HG03565 (cell line): Measurements from ENCODE around the gene HHIP.
"Not testable (repeated sequence)": the region's sequence is repeated elsewhere in the genome, so short reads cannot be mapped to it uniquely, and the experiment has no call there.

Experiments used
- ATAC-seq: cut with Tn5 transposase; IDR thresholded peaks from one replicate; pipeline ENCODE4 v1.9.1; 2021; ENCODE audit warnings: mild to moderate bottlenecking, moderate library complexity; ENCODE audit not compliant: unreplicated experiment

Gene HHIP

DNA sequence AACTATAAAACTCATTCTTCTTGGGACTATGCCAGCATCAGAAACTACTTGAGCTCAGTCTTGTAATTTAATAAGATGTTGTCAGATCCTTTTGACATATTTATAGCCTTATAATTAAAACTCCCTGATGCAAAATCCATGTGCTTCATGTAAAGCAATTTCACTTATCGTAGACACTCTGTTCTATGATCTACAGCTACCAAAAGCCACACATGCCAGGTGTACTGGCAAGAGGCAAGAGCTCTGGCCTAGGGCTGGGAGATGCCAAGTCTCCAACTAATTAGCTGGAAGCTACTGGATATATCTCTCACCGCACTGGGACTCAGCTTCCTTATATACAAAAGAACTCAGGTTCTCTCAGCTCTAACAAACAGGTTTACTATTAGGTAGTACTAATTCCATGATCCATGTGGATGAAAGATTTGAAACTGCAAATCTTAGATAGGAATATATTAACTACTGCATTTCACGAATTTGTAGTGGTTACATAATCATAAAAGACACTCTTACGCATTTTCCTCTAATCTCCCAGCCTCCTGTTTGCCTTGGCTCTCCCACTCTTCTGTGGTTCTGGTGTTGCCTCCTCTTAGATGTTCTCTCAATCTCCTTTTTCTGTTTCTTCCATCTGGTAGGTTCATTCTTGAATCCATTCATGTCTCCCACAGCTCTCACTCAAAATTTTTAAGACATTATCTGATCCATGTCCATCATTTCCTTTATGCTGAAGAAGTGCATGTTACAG is 103.0 kb downstream of the HHIP start:
- ATAC-seq: no peak

DNA sequence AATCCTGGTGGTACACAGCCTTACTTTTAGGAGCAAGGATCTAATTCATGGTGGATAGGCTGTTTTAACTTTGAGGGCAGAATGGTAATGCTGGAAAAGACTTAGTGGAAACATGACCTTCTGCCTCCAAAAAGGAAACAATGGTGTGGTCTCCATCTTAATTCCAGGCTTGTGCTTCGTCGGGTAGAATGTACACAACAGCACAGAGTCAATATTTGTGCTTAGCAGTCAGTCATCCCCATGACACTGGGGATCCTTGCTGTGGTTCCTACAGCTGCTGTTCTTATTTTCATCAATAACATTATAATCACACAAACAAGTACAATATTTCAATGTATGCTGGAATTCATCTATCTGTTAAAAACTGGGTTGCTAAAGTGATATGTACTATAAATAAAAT is 104.4 kb downstream of the HHIP start:
- ATAC-seq: no peak

DNA sequence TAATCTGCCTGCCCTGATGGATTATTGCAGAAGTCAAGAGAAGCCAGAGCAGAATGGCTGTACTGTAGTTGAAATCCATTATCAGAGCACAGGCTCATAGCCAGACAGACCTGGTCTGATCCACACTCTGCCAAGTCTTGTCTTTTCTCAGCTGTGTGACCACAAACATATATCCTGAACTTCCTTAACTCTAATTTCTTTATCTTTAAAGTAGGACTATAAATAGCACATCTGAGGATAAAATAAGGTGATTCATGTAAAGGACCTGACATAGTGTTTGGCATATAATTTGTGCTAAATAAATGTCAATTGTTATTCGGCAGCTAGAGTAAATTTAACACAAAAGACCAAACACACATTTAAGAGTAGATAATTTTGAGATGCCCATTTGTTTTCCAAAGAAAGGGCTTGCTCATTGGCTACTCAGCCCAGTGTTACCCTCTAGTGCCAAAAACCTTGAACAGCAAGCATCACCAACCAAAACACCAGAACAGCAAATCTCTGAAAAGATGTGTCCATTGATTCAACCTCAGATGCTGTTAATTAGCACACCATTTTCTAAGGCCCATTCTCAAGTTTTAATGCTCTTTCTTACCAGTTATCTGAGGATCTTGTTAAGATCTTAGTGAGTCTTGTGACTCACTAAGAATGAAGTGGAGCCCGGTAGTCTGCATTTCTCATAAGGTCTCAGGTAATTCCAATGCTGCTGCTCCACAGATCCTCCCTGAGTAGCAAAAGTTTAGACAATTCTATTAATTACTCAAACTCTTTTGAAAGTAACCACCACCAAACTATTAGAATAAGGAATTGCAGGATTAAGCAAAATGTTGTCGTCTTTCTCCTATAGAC is 108.8 kb downstream of the HHIP start:
- ATAC-seq: no peak

DNA sequence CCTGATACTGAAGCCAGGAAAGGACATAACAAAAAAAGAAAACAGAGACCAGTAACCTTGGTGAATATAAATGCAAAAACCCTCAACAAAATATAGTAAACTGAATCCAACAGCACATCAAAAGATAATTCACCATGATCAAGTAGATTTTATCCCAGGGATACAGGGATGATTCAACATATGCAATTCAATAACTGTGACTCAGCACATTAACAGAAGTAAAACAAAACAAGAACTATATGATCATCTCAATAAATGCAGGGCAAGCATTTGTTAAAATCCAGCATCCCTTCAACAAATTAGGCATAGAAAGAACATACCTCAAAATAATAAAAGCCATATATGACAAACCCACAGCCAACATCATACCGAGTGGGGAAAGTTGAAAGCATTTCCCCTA is 112.0 kb downstream of the HHIP start:
- no peak for ATAC-seq

DNA sequence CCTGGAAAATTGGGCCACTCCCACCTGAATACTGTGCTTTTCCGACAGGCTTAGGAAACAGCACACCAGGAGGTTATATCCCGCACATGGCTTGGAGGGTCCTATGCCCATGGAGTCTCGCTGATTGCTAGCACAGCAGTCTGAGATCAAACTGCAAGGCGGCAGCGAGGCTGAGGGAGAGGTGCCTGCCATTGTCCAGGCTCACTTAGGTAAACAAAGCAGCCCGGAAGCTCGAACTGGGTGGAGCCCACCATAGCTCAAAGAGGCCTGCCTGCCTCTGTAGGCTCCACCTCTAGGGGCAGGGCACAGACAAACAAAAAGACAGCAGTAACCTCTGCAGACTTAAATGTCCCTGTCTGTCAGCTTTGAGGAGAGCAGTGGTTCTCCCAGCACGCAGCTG is 122.9 kb downstream of the HHIP start:
- ATAC-seq: not testable (repeated sequence)

DNA sequence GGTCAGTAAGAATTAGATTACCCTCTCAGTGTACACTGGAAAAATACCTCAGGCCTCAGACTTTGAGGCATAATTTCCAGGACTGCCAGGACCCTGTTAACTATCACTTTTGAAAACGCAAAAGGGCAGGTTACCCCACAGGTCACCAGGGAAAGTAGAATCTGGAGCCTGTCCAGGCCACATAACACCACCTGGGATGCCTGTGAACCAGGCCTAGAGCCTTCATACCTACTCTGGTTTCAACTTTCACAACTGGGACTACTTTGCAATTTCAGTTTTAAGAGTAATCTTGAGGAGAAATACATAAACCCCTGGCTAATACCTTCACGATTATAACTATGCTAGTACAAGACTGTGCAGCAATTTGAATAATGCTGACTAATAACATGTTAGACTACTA is 132.4 kb downstream of the HHIP start:
- no peak for ATAC-seq

DNA sequence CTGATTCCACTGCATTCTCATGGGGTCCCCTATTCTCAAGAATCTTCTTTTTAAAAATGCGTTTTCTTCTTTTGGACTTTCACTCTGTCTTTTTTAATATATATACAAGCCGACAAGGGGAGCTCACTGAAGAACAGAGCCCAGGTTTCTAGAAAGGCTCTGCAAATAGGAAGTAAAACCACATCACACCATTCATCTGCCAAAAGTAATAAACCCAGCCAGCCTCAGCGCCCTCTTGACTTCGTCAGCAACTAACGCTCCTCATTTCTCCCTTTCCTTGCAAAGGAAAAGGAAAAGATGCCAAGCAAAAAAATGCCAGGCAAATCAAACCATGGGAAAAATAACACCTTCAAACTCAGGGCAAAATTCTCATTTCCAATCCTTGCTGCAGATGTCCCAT is 136.4 kb downstream of the HHIP start:
- ATAC-seq: no peak

DNA sequence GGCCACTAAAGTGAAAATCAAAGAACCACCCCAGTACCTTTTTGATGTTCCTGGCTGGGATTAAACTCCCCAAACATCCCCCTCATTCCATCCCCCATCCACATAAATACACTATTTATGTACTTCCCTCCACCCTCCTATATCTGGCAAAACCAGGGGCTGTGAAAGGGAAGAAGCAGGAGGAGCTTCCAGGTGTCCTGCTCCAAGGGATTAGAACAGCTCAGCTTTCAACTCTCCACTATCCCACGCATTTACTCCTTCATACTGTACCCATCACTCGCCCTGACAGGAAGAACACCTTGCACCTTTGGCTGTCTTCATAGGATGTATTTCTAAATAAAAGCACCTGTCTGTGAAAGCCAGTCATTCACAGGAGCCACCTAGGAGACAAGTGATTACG is 140.0 kb downstream of the HHIP start:
- ATAC-seq: no peak

DNA sequence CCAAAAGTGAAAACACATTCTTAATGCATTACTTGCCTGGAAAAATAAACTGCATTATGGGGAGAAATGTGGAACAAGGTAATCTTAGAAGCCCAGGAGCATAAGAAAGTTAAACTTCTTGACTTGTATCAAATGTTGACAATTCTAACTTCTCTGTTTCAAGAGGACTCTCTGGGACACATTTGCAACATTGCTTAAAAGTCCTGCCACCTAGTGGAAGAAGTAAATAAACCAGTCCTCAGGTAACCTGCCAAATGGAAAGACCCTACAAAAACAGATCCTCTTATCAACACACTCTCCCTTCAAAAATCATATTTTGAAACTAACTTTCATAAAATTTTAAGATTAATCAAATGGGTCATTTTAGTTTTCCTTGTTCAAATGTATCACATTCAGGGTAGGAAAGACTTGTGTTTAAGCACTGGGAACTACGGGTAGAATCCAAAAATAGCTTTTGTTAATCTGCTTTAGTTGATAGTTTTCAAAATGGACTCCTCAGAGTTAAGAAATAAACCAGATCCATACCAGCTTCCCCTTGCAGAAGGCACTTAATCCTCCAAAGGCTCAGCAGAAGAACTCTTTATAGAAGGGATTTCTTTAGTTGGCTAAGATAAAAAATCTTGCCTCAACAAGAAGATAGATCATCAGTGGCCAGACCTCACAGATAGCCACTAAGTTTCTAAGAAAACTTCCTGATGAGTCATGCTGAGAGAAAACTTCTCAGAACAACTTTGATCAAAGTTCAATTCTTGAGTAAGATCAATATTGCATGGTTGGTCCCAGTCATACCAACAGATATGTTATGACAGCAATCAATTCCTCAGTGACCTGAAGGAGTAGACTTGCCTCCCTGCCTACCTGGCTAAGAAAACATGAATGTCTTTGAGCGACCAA is 141.7 kb downstream of the HHIP start:
- ATAC-seq: peak; percentile 73

DNA sequence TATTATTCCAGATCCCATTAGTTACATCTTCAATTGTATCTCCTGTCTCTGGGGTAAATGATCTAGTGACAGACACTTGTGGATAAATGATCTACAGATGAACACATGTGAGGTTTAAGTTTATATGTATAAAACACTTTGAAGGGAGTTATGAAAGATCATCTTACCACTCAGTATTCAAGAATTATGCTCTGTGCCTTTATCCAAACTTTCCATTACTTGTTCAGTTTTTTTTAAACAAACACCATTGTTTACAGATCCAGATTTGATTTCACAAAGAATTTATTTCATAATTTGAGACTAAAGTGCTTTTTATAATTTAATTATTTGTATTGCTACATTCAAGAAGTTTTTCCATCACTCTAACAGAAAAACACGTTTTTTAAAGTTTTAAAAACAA is 142.5 kb downstream of the HHIP start:
- ATAC-seq: no peak

DNA sequence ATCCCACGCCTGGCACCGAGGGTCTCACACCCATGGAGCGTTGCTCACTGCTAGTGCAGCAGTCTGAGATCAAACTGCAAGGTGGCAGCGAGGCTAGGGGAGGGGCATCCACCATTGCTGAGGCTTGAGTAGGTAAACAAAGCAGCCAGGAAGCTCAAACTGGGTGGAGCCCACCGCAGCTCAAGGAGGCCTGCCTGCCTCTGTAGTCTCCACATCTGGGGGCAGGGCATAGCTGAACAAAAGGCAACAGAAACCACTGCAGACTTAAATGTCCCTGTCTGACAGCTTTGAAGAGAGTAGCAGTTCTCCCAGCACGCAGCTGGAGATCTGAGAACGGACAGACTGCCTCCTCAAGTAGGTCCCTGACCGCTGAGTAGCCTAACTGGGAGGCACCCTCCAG is 146.0 kb downstream of the HHIP start:
- not testable (repeated sequence) for ATAC-seq
